Activated gamma-delta T cell (primary cell): Measurements from ENCODE around the gene C1orf226.

Experiments used
- DNase-seq: peaks from one replicate; lab custom pipeline; 2025; lab: John Stamatoyannopoulos, UW

C1orf226 gene

GRCh38 chr1:162385280-162385623 lies 3.7 kb downstream of the C1orf226 start:
- DNase-seq, result no peak

GRCh38 chr1:162385702-162386101 lies 4.2 kb downstream of the C1orf226 start:
- DNase-seq, result no peak

GRCh38 chr1:162386292-162387225 lies 5.0 kb downstream of the C1orf226 start:
- no peak for DNase-seq

- DNase-seq, result no peak
These were observed 5.9 kb downstream of the C1orf226 start for GRCh38 chr1:162387226-162388082.

- DNase-seq, result no peak
These were observed 6.6 kb downstream of the C1orf226 start for GRCh38 chr1:162388083-162388594.

GRCh38 chr1:162388615-162389014 lies 7.1 kb downstream of the C1orf226 start:
- DNase-seq, result no peak

- DNase-seq, result no peak
These were observed 7.7 kb downstream of the C1orf226 start for GRCh38 chr1:162389021-162389818.

GRCh38 chr1:162389971-162390370 lies 8.4 kb downstream of the C1orf226 start:
- DNase-seq, result no peak

- DNase-seq, result no peak
These were observed 9.1 kb downstream of the C1orf226 start for GRCh38 chr1:162390396-162391185.

- no peak for DNase-seq
These were observed 10.4 kb downstream of the C1orf226 start for GRCh38 chr1:162391790-162392563.

GRCh38 chr1:162396201-162396906 lies 14.8 kb downstream of the C1orf226 start:
- DNase-seq, result no peak

- no peak for DNase-seq
These were observed 15.5 kb downstream of the C1orf226 start for GRCh38 chr1:162397039-162397448.

- DNase-seq, result no peak
These were observed 16.5 kb downstream of the C1orf226 start for GRCh38 chr1:162397943-162398560.

- DNase-seq, result no peak
These were observed 17.6 kb downstream of the C1orf226 start for GRCh38 chr1:162398999-162399580.

GRCh38 chr1:162400790-162401355 lies 19.3 kb downstream of the C1orf226 start:
- no peak for DNase-seq

- no peak for DNase-seq
These were observed 23.1 kb downstream of the C1orf226 start for GRCh38 chr1:162404550-162405160.

- DNase-seq, result no peak
These were observed 24.3 kb downstream of the C1orf226 start for GRCh38 chr1:162405800-162406199.

- DNase-seq, result no peak
These were observed 25.3 kb downstream of the C1orf226 start for GRCh38 chr1:162406811-162407210.
